ENCODE results near the gene SDCBP2. TPM values are rescaled to one million over a fixed set of nuclear protein-coding genes. Genes with fewer than 3 reads are reported as not detected.

The SDCBP2 gene
- total RNA-seq, 2 experiments from 2014 or later = 1.9 to 2.0 TPM

GRCh38 chr20:1300083-1300840, 28.7 kb downstream of the SDCBP2 start:
- no peaks in the 10 kb centered on the region for H3K9me3 Mint-ChIP-seq (ENCODE audit: insufficient read depth)
- H3K36me3 Mint-ChIP-seq (ENCODE audit: low read depth) = peaks cover 26% of the 10 kb centered on the region
- POLR2A ChIA-PET = interaction anchor here (0.7 to 1.5 kb wide), 5 partner anchors 8 to 637 kb away, joined by 3 to 5 read pairs (median 4); partner anchors contain the start of genes RAD21L1 and SNPH
- peak overlapping the region; percentile 78 for H3K4me3 Mint-ChIP-seq
- CTCF ChIA-PET = interaction anchor here (1.0 to 2.7 kb wide), 18 partner anchors 9 to 477 kb away, joined by 3 to 16 read pairs (median 6); partner anchors contain the start of genes FKBP1A, NSFL1C and SNPH
- DNase-seq = no peak
- peaks cover 32% of the 10 kb centered on the region for H3K4me1 Mint-ChIP-seq (ENCODE audit: low read depth)
- no peak for ATAC-seq
- H3K27me3 Mint-ChIP-seq (ENCODE audit: low read depth) = no peaks in the 10 kb centered on the region
- H3K27ac Mint-ChIP-seq = peak overlapping the region; percentile 92

- peak overlapping the region; percentile 43 for H3K4me3 Mint-ChIP-seq
- POLR2A ChIA-PET = interaction anchor here (0.9 kb wide), 1 partner anchor 26 kb away, joined by 6 read pairs; no protein-coding TSS in a partner anchor
- no peaks in the 10 kb centered on the region for H3K27me3 Mint-ChIP-seq (ENCODE audit: low read depth)
- CTCF ChIA-PET = interaction anchor here (0.9 to 2.7 kb wide), 4 partner anchors 13 to 477 kb away, joined by 3 to 16 read pairs (median 4); no protein-coding TSS in a partner anchor
- DNase-seq (peak; percentile 49), ATAC-seq (peak; percentile 26)
- H3K27ac Mint-ChIP-seq = peak overlapping the region; percentile 92
- peaks cover 32% of the 10 kb centered on the region for H3K4me1 Mint-ChIP-seq (ENCODE audit: low read depth)
- peaks cover 26% of the 10 kb centered on the region for H3K36me3 Mint-ChIP-seq (ENCODE audit: low read depth)
- H3K9me3 Mint-ChIP-seq (ENCODE audit: insufficient read depth) = no peaks in the 10 kb centered on the region
Measured at GRCh38 chr20:1299522-1299921, 29.4 kb downstream of the SDCBP2 start.

GRCh38 chr20:1298888-1299511, 29.9 kb downstream of the SDCBP2 start:
- no peaks in the 10 kb centered on the region for H3K27me3 Mint-ChIP-seq (ENCODE audit: low read depth)
- peak overlapping the region; percentile 34 for H3K27ac Mint-ChIP-seq
- no peaks in the 10 kb centered on the region for H3K9me3 Mint-ChIP-seq (ENCODE audit: insufficient read depth)
- ATAC-seq (no peak), DNase-seq (no peak)
- peaks cover 32% of the 10 kb centered on the region for H3K4me1 Mint-ChIP-seq (ENCODE audit: low read depth)
- peaks cover 26% of the 10 kb centered on the region for H3K36me3 Mint-ChIP-seq (ENCODE audit: low read depth)
- ChIA-PET POLR2A (interaction anchor here (0.9 kb wide), 1 partner anchor 27 kb away, joined by 6 read pairs; no protein-coding TSS in a partner anchor), CTCF (interaction anchor here (0.7 to 2.7 kb wide), 8 partner anchors 13 to 477 kb away, joined by 3 to 16 read pairs (median 3); partner anchors contain the start of gene FAM110A)
- H3K4me3 Mint-ChIP-seq = no peak overlapping the region

- H3K36me3 Mint-ChIP-seq (ENCODE audit: low read depth) = peaks cover 26% of the 10 kb centered on the region
- DNase-seq (no peak), ATAC-seq (no peak)
- no peak overlapping the region for H3K27ac Mint-ChIP-seq
- ChIA-PET CTCF (interaction anchor here (1.3 to 1.5 kb wide), 4 partner anchors 15 to 478 kb away, joined by 3 to 4 read pairs (median 3); partner anchors contain the start of gene FAM110A), POLR2A (no interaction called here)
- H3K4me3 Mint-ChIP-seq = no peak overlapping the region
- no peaks in the 10 kb centered on the region for H3K27me3 Mint-ChIP-seq (ENCODE audit: low read depth)
- H3K4me1 Mint-ChIP-seq (ENCODE audit: low read depth) = peaks cover 38% of the 10 kb centered on the region
- no peaks in the 10 kb centered on the region for H3K9me3 Mint-ChIP-seq (ENCODE audit: insufficient read depth)
Measured at GRCh38 chr20:1298166-1298565, 30.8 kb downstream of the SDCBP2 start.

- no peak overlapping the region for H3K4me3 Mint-ChIP-seq
- DNase-seq (no peak), ATAC-seq (no peak)
- H3K4me1 Mint-ChIP-seq (ENCODE audit: low read depth) = peaks cover 40% of the 10 kb centered on the region
- ChIA-PET CTCF (interaction anchor here (1.3 to 1.4 kb wide), 2 partner anchors 15 to 60 kb away, joined by 3 to 4 read pairs; no protein-coding TSS in a partner anchor), POLR2A (no interaction called here)
- no peak overlapping the region for H3K27ac Mint-ChIP-seq
- H3K27me3 Mint-ChIP-seq (ENCODE audit: low read depth) = no peaks in the 10 kb centered on the region
- no peaks in the 10 kb centered on the region for H3K9me3 Mint-ChIP-seq (ENCODE audit: insufficient read depth)
- peaks cover 26% of the 10 kb centered on the region for H3K36me3 Mint-ChIP-seq (ENCODE audit: low read depth)
Measured at GRCh38 chr20:1297486-1297885, 31.5 kb downstream of the SDCBP2 start.

- Mint-ChIP-seq H3K27me3 (ENCODE audit: low read depth) (no peaks in the 10 kb centered on the region), H3K4me1 (ENCODE audit: low read depth) (peaks cover 41% of the 10 kb centered on the region), H3K4me3 (no peak overlapping the region), H3K27ac (no peak overlapping the region), H3K36me3 (ENCODE audit: low read depth) (peaks cover 26% of the 10 kb centered on the region), H3K9me3 (ENCODE audit: insufficient read depth) (no peaks in the 10 kb centered on the region)
- CTCF ChIA-PET = no interaction called here
- POLR2A ChIA-PET = no interaction called here
- no peak for ATAC-seq
- DNase-seq = no peak
Measured at GRCh38 chr20:1296922-1297321, 32.0 kb downstream of the SDCBP2 start.

- POLR2A ChIA-PET = no interaction called here
- Mint-ChIP-seq H3K4me3 (no peak overlapping the region), H3K36me3 (ENCODE audit: low read depth) (peaks cover 26% of the 10 kb centered on the region), H3K4me1 (ENCODE audit: low read depth) (peaks cover 40% of the 10 kb centered on the region), H3K27me3 (ENCODE audit: low read depth) (no peaks in the 10 kb centered on the region), H3K9me3 (ENCODE audit: insufficient read depth) (no peaks in the 10 kb centered on the region), H3K27ac (no peak overlapping the region)
- no peak for ATAC-seq
- no peak for DNase-seq
- CTCF ChIA-PET = no interaction called here
Measured at GRCh38 chr20:1296117-1296610, 32.8 kb downstream of the SDCBP2 start.

GRCh38 chr20:1295276-1295930, 33.5 kb downstream of the SDCBP2 start:
- no peaks in the 10 kb centered on the region for H3K27me3 Mint-ChIP-seq (ENCODE audit: low read depth)
- POLR2A ChIA-PET = no interaction called here
- CTCF ChIA-PET = no interaction called here
- H3K9me3 Mint-ChIP-seq (ENCODE audit: insufficient read depth) = no peaks in the 10 kb centered on the region
- H3K4me3 Mint-ChIP-seq = no peak overlapping the region
- no peak overlapping the region for H3K27ac Mint-ChIP-seq
- H3K36me3 Mint-ChIP-seq (ENCODE audit: low read depth) = peaks cover 22% of the 10 kb centered on the region
- DNase-seq = no peak
- ATAC-seq = no peak
- peaks cover 39% of the 10 kb centered on the region for H3K4me1 Mint-ChIP-seq (ENCODE audit: low read depth)

- no peak overlapping the region for H3K4me3 Mint-ChIP-seq
- no peaks in the 10 kb centered on the region for H3K27me3 Mint-ChIP-seq (ENCODE audit: low read depth)
- ChIA-PET POLR2A (no interaction called here), CTCF (no interaction called here)
- no peak overlapping the region for H3K27ac Mint-ChIP-seq
- ATAC-seq = no peak
- H3K9me3 Mint-ChIP-seq (ENCODE audit: insufficient read depth) = no peaks in the 10 kb centered on the region
- peaks cover 17% of the 10 kb centered on the region for H3K36me3 Mint-ChIP-seq (ENCODE audit: low read depth)
- no peak for DNase-seq
- peaks cover 30% of the 10 kb centered on the region for H3K4me1 Mint-ChIP-seq (ENCODE audit: low read depth)
Measured at GRCh38 chr20:1294497-1294896, 34.4 kb downstream of the SDCBP2 start.

GRCh38 chr20:1293641-1294379, 35.1 kb downstream of the SDCBP2 start:
- CTCF ChIA-PET = no interaction called here

GRCh38 chr20:1292620-1293019, 36.3 kb downstream of the SDCBP2 start:
- Mint-ChIP-seq H3K9me3 (ENCODE audit: insufficient read depth) (no peaks in the 10 kb centered on the region), H3K4me3 (no peak overlapping the region), H3K36me3 (ENCODE audit: low read depth) (peaks cover 13% of the 10 kb centered on the region), H3K27me3 (ENCODE audit: low read depth) (no peaks in the 10 kb centered on the region), H3K27ac (no peak overlapping the region), H3K4me1 (ENCODE audit: low read depth) (peaks cover 26% of the 10 kb centered on the region)
- CTCF ChIA-PET = interaction anchor here (1.3 kb wide), 1 partner anchor 9 kb away, joined by 3 read pairs; no protein-coding TSS in a partner anchor
- POLR2A ChIA-PET = interaction anchor here (1.3 kb wide), 1 partner anchor 8 kb away, joined by 4 read pairs; no protein-coding TSS in a partner anchor
- no peak for DNase-seq
- ATAC-seq = no peak

More at GRCh38 chr20:1293641-1294379, 35.1 kb downstream of the SDCBP2 start:
- Mint-ChIP-seq H3K27ac (no peak overlapping the region), H3K9me3 (ENCODE audit: insufficient read depth) (no peaks in the 10 kb centered on the region), H3K27me3 (ENCODE audit: low read depth) (no peaks in the 10 kb centered on the region), H3K4me1 (ENCODE audit: low read depth) (peaks cover 23% of the 10 kb centered on the region), H3K4me3 (no peak overlapping the region), H3K36me3 (ENCODE audit: low read depth) (peaks cover 11% of the 10 kb centered on the region)
- POLR2A ChIA-PET = no interaction called here
- ATAC-seq (no peak), DNase-seq (no peak)

All from activated CD8-positive, alpha-beta T cell treated with anti-CD3 and anti-CD28 coated beads, Interleukin-2, amount 10 ng/mL, durations not matched to agents 7 days and 5 days (primary cell).